GM21723 (cell line): Measurements from ENCODE around the gene SLC49A3.
"Not testable (repeated sequence)": the region's sequence is repeated elsewhere in the genome, so short reads cannot be mapped to it uniquely, and the experiment has no call there.

ENCODE experiments used
- ATAC-seq: cut with Tn5 transposase; IDR thresholded peaks from one replicate; pipeline ENCODE4 v1.9.1; 2021; ENCODE audit warnings: mild to moderate bottlenecking, moderate library complexity; ENCODE audit not compliant: unreplicated experiment

Gene SLC49A3

GRCh38 chr4:655464-656151 is 33.3 kb downstream of the SLC49A3 start:
- ATAC-seq: no peak

GRCh38 chr4:654871-655463 is 34.0 kb downstream of the SLC49A3 start:
- ATAC-seq: no peak

- no peak for ATAC-seq
These were observed 34.5 kb downstream of the SLC49A3 start for GRCh38 chr4:654503-654845.

- ATAC-seq: no peak
These were observed 35.0 kb downstream of the SLC49A3 start for GRCh38 chr4:653831-654502.

GRCh38 chr4:653080-653821 is 35.7 kb downstream of the SLC49A3 start:
- no peak for ATAC-seq

- ATAC-seq: no peak
These were observed 36.9 kb downstream of the SLC49A3 start for GRCh38 chr4:651884-652642.

GRCh38 chr4:650951-651883 is 37.7 kb downstream of the SLC49A3 start:
- ATAC-seq: no peak

- ATAC-seq: no peak
These were observed 38.5 kb downstream of the SLC49A3 start for GRCh38 chr4:650461-650860.

- ATAC-seq: no peak
These were observed 39.1 kb downstream of the SLC49A3 start for GRCh38 chr4:649751-650310.

- no peak for ATAC-seq
These were observed 39.7 kb downstream of the SLC49A3 start for GRCh38 chr4:649293-649625.

GRCh38 chr4:648579-649292 is 40.2 kb downstream of the SLC49A3 start:
- ATAC-seq: no peak

GRCh38 chr4:647481-647880 is 41.5 kb downstream of the SLC49A3 start:
- no peak for ATAC-seq

GRCh38 chr4:646460-646859 is 42.5 kb downstream of the SLC49A3 start:
- no peak for ATAC-seq

- ATAC-seq: not testable (repeated sequence)
These were observed 46.6 kb downstream of the SLC49A3 start for GRCh38 chr4:642366-642765.

- no peak for ATAC-seq
These were observed 51.2 kb downstream of the SLC49A3 start for GRCh38 chr4:637536-638280.

- no peak for ATAC-seq
These were observed 52.3 kb downstream of the SLC49A3 start for GRCh38 chr4:636628-637159.

- ATAC-seq: no peak
These were observed 52.9 kb downstream of the SLC49A3 start for GRCh38 chr4:635851-636627.
